Measurements from ENCODE around the gene SERPINB10. TPM values are rescaled to one million over a fixed set of nuclear protein-coding genes. Genes with fewer than 3 reads are reported as not detected.
A peak's percentile ranks its signal among the peaks of the same experiment; 100 is the strongest.

Gene SERPINB10
- total RNA-seq, 2 donors from 2014 or later: 1.5 to 2.8 TPM

- Mint-ChIP-seq H3K27me3 (ENCODE audit: low read depth) (peaks cover 27% of the 10 kb centered on the region), H3K9me3 (no peaks in the 10 kb centered on the region), H3K27ac (no peak overlapping the region), H3K36me3 (ENCODE audit: insufficient read depth in 2 of 2) (no peaks in the 10 kb centered on the region), H3K4me1 (ENCODE audit: low read depth) (peaks cover 11% of the 10 kb centered on the region), H3K4me3 (peak overlapping the region in 1 of 2 donors; percentile 42)
- ATAC-seq (replicated peaks in 1 of 2) (peak; percentile 60 to 81), DNase-seq (peak in 1 of 2 donors; percentile 14)
Measured at GRCh38 chr18:63881851-63882250, 25.9 kb upstream of the SERPINB10 start.

- no peaks in the 10 kb centered on the region for H3K36me3 Mint-ChIP-seq (ENCODE audit: insufficient read depth in 2 of 2)
- H3K4me3 Mint-ChIP-seq: no peak overlapping the region
- no peak overlapping the region for H3K27ac Mint-ChIP-seq
- ATAC-seq (replicated peaks in 1 of 2) (peak; percentile 32 to 57), DNase-seq (no peak)
- H3K27me3 Mint-ChIP-seq (ENCODE audit: low read depth): peaks cover 27% of the 10 kb centered on the region
- H3K9me3 Mint-ChIP-seq: no peaks in the 10 kb centered on the region
- H3K4me1 Mint-ChIP-seq (ENCODE audit: low read depth): peaks cover 15% of the 10 kb centered on the region
Measured at GRCh38 chr18:63882333-63883141, 25.2 kb upstream of the SERPINB10 start.

- H3K9me3 Mint-ChIP-seq: no peaks in the 10 kb centered on the region
- ATAC-seq (replicated peaks in 1 of 2) (no peak), DNase-seq (no peak)
- H3K27ac Mint-ChIP-seq: no peak overlapping the region
- H3K4me3 Mint-ChIP-seq: no peak overlapping the region
- no peaks in the 10 kb centered on the region for H3K36me3 Mint-ChIP-seq (ENCODE audit: insufficient read depth in 2 of 2)
- peaks cover 17% of the 10 kb centered on the region for H3K4me1 Mint-ChIP-seq (ENCODE audit: low read depth)
- H3K27me3 Mint-ChIP-seq (ENCODE audit: low read depth): peaks cover 18% of the 10 kb centered on the region
Measured at GRCh38 chr18:63883617-63884016, 24.1 kb upstream of the SERPINB10 start.

- Mint-ChIP-seq H3K36me3 (ENCODE audit: insufficient read depth in 2 of 2) (no peaks in the 10 kb centered on the region), H3K4me3 (no peak within 1 kb of the TSS)
Measured at GRCh38 chr18:63887424-63887823, 20.3 kb upstream of the SERPINB10 start, which contains the start of gene SERPINB2. TSS of gene SERPINB2 (plus strand) at chr18:63887705. CDS start at chr18:63891445, 3,740 bp downstream.

GRCh38 chr18:63888470-63889190 is 19.1 kb upstream of the SERPINB10 start:
- ATAC-seq (replicated peaks in 1 of 2) (no peak), DNase-seq (no peak)
- peaks cover 39% of the 10 kb centered on the region for H3K27me3 Mint-ChIP-seq (ENCODE audit: low read depth)
- H3K27ac Mint-ChIP-seq: no peak overlapping the region
- H3K4me3 Mint-ChIP-seq: no peak overlapping the region
- no peaks in the 10 kb centered on the region for H3K36me3 Mint-ChIP-seq (ENCODE audit: insufficient read depth in 2 of 2)
- peaks cover 6% of the 10 kb centered on the region for H3K4me1 Mint-ChIP-seq (ENCODE audit: low read depth)
- no peaks in the 10 kb centered on the region for H3K9me3 Mint-ChIP-seq

More at GRCh38 chr18:63887424-63887823, 20.3 kb upstream of the SERPINB10 start, which contains the start of gene SERPINB2:
- Mint-ChIP-seq H3K27me3 (ENCODE audit: low read depth) (peaks cover 36% of the 10 kb centered on the region), H3K27ac (no peak within 1 kb of the TSS), H3K4me1 (ENCODE audit: low read depth) (peaks cover 6% of the 10 kb centered on the region), H3K9me3 (no peaks in the 10 kb centered on the region)
- ATAC-seq (replicated peaks in 1 of 2) (peak; percentile 80 to 85), DNase-seq (peak; percentile 19 to 26)

- peaks cover 6% of the 10 kb centered on the region for H3K4me1 Mint-ChIP-seq (ENCODE audit: low read depth)
- peaks cover 43% of the 10 kb centered on the region for H3K27me3 Mint-ChIP-seq (ENCODE audit: low read depth)
- H3K27ac Mint-ChIP-seq: no peak overlapping the region
- H3K36me3 Mint-ChIP-seq (ENCODE audit: insufficient read depth in 2 of 2): no peaks in the 10 kb centered on the region
- no peaks in the 10 kb centered on the region for H3K9me3 Mint-ChIP-seq
- no peak overlapping the region for H3K4me3 Mint-ChIP-seq
- DNase-seq (no peak), ATAC-seq (replicated peaks in 1 of 2) (no peak)
Measured at GRCh38 chr18:63889626-63890025, 18.1 kb upstream of the SERPINB10 start.

- Mint-ChIP-seq H3K27me3 (ENCODE audit: low read depth) (peaks cover 48% of the 10 kb centered on the region), H3K36me3 (ENCODE audit: insufficient read depth in 2 of 2) (no peaks in the 10 kb centered on the region), H3K4me1 (ENCODE audit: low read depth) (peaks cover 6% of the 10 kb centered on the region), H3K4me3 (no peak overlapping the region), H3K9me3 (no peaks in the 10 kb centered on the region), H3K27ac (no peak overlapping the region)
- DNase-seq: no peak
- ATAC-seq (replicated peaks in 1 of 2): no peak
Measured at GRCh38 chr18:63890237-63890949, 17.4 kb upstream of the SERPINB10 start.

GRCh38 chr18:63890950-63891304 is 16.8 kb upstream of the SERPINB10 start:
- H3K4me3 Mint-ChIP-seq: no peak overlapping the region
- DNase-seq (no peak), ATAC-seq (replicated peaks in 1 of 2) (peak; percentile 30 to 45)
- peaks cover 6% of the 10 kb centered on the region for H3K4me1 Mint-ChIP-seq (ENCODE audit: low read depth)
- H3K27ac Mint-ChIP-seq: no peak overlapping the region
- H3K36me3 Mint-ChIP-seq (ENCODE audit: insufficient read depth in 2 of 2): no peaks in the 10 kb centered on the region
- peaks cover 44% of the 10 kb centered on the region for H3K27me3 Mint-ChIP-seq (ENCODE audit: low read depth)
- H3K9me3 Mint-ChIP-seq: no peaks in the 10 kb centered on the region

GRCh38 chr18:63892566-63892965 is 15.2 kb upstream of the SERPINB10 start:
- DNase-seq (no peak), ATAC-seq (replicated peaks in 1 of 2) (no peak)
- Mint-ChIP-seq H3K4me1 (ENCODE audit: low read depth) (peaks cover 1% of the 10 kb centered on the region), H3K9me3 (no peaks in the 10 kb centered on the region), H3K4me3 (no peak overlapping the region), H3K27me3 (ENCODE audit: low read depth) (peaks cover 45% of the 10 kb centered on the region), H3K36me3 (ENCODE audit: insufficient read depth in 2 of 2) (no peaks in the 10 kb centered on the region), H3K27ac (no peak overlapping the region)

GRCh38 chr18:63894106-63894772 is 13.5 kb upstream of the SERPINB10 start:
- DNase-seq (no peak), ATAC-seq (replicated peaks in 1 of 2) (no peak)
- Mint-ChIP-seq H3K27me3 (ENCODE audit: low read depth) (peaks cover 45% of the 10 kb centered on the region), H3K4me3 (no peak overlapping the region), H3K36me3 (ENCODE audit: insufficient read depth in 2 of 2) (no peaks in the 10 kb centered on the region), H3K9me3 (no peaks in the 10 kb centered on the region), H3K4me1 (ENCODE audit: low read depth) (no peaks in the 10 kb centered on the region), H3K27ac (no peak overlapping the region)

GRCh38 chr18:63895190-63895589 is 12.6 kb upstream of the SERPINB10 start:
- no peaks in the 10 kb centered on the region for H3K9me3 Mint-ChIP-seq
- peaks cover 40% of the 10 kb centered on the region for H3K27me3 Mint-ChIP-seq (ENCODE audit: low read depth)
- H3K36me3 Mint-ChIP-seq (ENCODE audit: insufficient read depth in 2 of 2): no peaks in the 10 kb centered on the region
- H3K4me3 Mint-ChIP-seq: no peak overlapping the region
- ATAC-seq (replicated peaks in 1 of 2): no peak
- no peak overlapping the region for H3K27ac Mint-ChIP-seq
- no peak for DNase-seq
- no peaks in the 10 kb centered on the region for H3K4me1 Mint-ChIP-seq (ENCODE audit: low read depth)

GRCh38 chr18:63897072-63897471 is 10.7 kb upstream of the SERPINB10 start:
- no peaks in the 10 kb centered on the region for H3K36me3 Mint-ChIP-seq (ENCODE audit: insufficient read depth in 2 of 2)
- DNase-seq (no peak), ATAC-seq (replicated peaks in 1 of 2) (no peak)
- H3K4me3 Mint-ChIP-seq: no peak overlapping the region
- no peaks in the 10 kb centered on the region for H3K4me1 Mint-ChIP-seq (ENCODE audit: low read depth)
- H3K27me3 Mint-ChIP-seq (ENCODE audit: low read depth): peaks cover 39% of the 10 kb centered on the region
- no peak overlapping the region for H3K27ac Mint-ChIP-seq
- H3K9me3 Mint-ChIP-seq: no peaks in the 10 kb centered on the region
